Smooth muscle cell (in vitro differentiated cells): ENCODE data around the gene ELP5. TPM values are rescaled to one million over a fixed set of nuclear protein-coding genes. Genes with fewer than 3 reads are reported as not detected.

Experiments used
- DNase-seq: peaks from one replicate; lab custom pipeline; 2025; ENCODE audit not compliant: unreplicated experiment; lab: John Stamatoyannopoulos, UW
- H2AFZ ChIP-seq: fragments of 200-600 bp; sonication (generic); 2 replicates; pipeline ENCODE4 v1.6.0; 2016; ENCODE audit warnings: antibody characterized with exemption, low read depth, mild to moderate bottlenecking
- H3F3A ChIP-seq: fragments of 200-600 bp; sonication (generic); 2 replicates; pipeline ENCODE4 v1.6.0; 2017; ENCODE audit warnings: antibody characterized with exemption, low read depth
- H3K27ac ChIP-seq: fragments of 200-600 bp; sonication (generic); 2 replicates; pipeline ENCODE4 v1.5.1; 2016; ENCODE audit warnings: low read depth, mild to moderate bottlenecking
- H3K27me3 ChIP-seq: fragments of 200-600 bp; sonication (generic); 2 replicates; pipeline ENCODE4 v1.6.1; 2016; ENCODE audit warnings: low read depth, mild to moderate bottlenecking
- H3K36me3 ChIP-seq: fragments of 200-600 bp; sonication (generic); 2 replicates; pipeline ENCODE4 v1.5.1; 2016; ENCODE audit warnings: low read depth
- H3K4me1 ChIP-seq: fragments of 200-600 bp; sonication (generic); 2 replicates; pipeline ENCODE4 v1.5.1; 2016; ENCODE audit warnings: low read depth
- H3K4me2 ChIP-seq: fragments of 200-600 bp; sonication (generic); 2 replicates; pipeline ENCODE4 v1.6.0; 2016; ENCODE audit warnings: mild to moderate bottlenecking
- H3K4me3 ChIP-seq: fragments of 200-600 bp; sonication (generic); 2 replicates; pipeline ENCODE4 v1.5.1; 2016; ENCODE audit warnings: mild to moderate bottlenecking
- H3K79me2 ChIP-seq: fragments of 200-600 bp; sonication (generic); 2 replicates; pipeline ENCODE4 v1.6.0; 2016; ENCODE audit warnings: low read depth, mild to moderate bottlenecking
- H3K9ac ChIP-seq: fragments of 200-600 bp; sonication (generic); 2 replicates; pipeline ENCODE4 v1.6.0; 2016; ENCODE audit warnings: low read depth
- H3K9me3 ChIP-seq: fragments of 200-600 bp; sonication (generic); replicated peaks from 2 replicates; pipeline ENCODE4 v1.5.1; 2016; ENCODE audit warnings: low read depth
- H4K20me1 ChIP-seq: fragments of 200-600 bp; sonication (generic); 2 replicates; pipeline ENCODE4 v1.6.0; 2016; ENCODE audit warnings: low read depth
- CTCF ChIP-seq: fragments of 200-600 bp; sonication (generic); IDR thresholded peaks from 2 replicates; pipeline ENCODE4 v1.5.1; 2017; ENCODE audit warnings: borderline replicate concordance, mild to moderate bottlenecking, antibody characterized with exemption; ENCODE audit not compliant: insufficient read depth, poor library complexity, severe bottlenecking
- WGBS: methylation state at CpG from one replicate; pipeline ENCODE4 v1.1.7; 2016; ENCODE audit warnings: low lambda C conversion rate; 5-methylcytosine and 5-hydroxymethylcytosine counted together
- polyA plus RNA-seq: library from polyadenylated mRNA; unstranded; fragments of >200 nt; fragmentation: Nextera tagmentation; extraction: Ambion mirVana; gene quantifications from 2 replicates; pipeline ENCODE4 v1.2.1, GENCODE V29; 2016
- total RNA-seq: library from RNA; depleted of rRNA; stranded (reverse); fragments of >200 nt; gene quantifications from 2 replicates; pipeline ENCODE4 v1.2.3, GENCODE V29; 2014

Gene ELP5
- total and polyA plus RNA-seq, 2 experiments from 2014 or later: 18.7 to 42.4 TPM

DNA sequence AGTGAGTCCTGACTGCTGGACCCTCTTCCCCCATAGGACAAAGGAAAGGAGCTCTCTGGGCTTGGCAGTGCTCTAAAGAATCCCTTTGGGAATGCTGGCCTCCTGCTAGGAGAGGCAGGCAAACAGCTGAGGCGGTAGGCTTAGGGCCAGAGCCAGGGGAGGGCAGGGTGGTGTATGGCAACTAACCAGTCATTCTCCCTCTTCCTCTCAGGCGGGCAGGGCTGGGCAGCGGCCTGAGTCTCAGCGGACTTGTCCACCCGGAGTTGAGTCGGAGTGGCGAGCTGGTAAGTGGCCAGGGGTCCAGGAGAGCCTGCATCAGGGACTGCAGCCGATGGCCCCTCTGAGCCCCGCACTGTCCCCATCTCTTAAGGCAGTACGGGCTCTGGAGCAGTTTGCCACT lies 27.9 kb upstream of the ELP5 start:
- Histone ChIP-seq H3K79me2 (peaks cover 5% of the 10 kb centered on the region), H3K27ac (no peak overlapping the region), H2AFZ (no peak overlapping the region), H3K27me3 (no peaks in the 10 kb centered on the region), H3K9ac (no peak overlapping the region), H3K4me2 (no peak overlapping the region), H3K36me3 (no peaks in the 10 kb centered on the region), H4K20me1 (peaks cover 70% of the 10 kb centered on the region), H3K4me1 (peaks cover 10% of the 10 kb centered on the region), H3F3A (peaks cover 8% of the 10 kb centered on the region), H3K4me3 (no peak overlapping the region), H3K9me3 (no peaks in the 10 kb centered on the region)
- no peak for TF ChIP-seq CTCF
- WGBS: 96% methylated on average over 10 of the region's 10 CpGs
- DNase-seq: no peak

DNA sequence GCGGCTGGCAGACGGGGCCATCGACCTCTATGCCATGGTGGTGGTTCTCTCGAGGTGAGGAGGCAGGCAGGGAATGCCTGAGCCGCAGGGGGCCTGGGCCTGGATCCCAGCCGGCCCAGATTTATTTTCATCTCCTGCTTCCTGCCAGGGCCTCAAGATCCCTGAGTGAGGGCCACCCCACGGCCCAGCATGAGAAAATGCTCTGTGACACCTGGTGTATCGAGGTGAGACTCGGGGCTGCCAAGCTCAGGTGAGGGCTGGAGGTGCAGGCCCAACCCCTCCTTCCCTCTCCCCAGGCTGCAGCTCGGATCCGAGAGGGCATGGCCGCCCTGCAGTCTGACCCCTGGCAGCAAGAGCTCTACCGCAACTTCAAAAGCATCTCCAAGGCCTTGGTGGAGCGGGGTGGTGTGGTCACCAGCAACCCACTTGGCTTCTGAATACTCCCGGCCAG lies 27.3 kb upstream of the ELP5 start:
- Histone ChIP-seq H3K4me3 (no peak overlapping the region), H3K4me1 (peaks cover 6% of the 10 kb centered on the region), H3K4me2 (no peak overlapping the region), H2AFZ (no peak overlapping the region), H3K9ac (no peak overlapping the region), H3F3A (peaks cover 7% of the 10 kb centered on the region), H3K36me3 (no peaks in the 10 kb centered on the region), H3K27me3 (no peaks in the 10 kb centered on the region), H3K79me2 (peaks cover 9% of the 10 kb centered on the region), H3K27ac (no peak overlapping the region), H3K9me3 (no peaks in the 10 kb centered on the region), H4K20me1 (peaks cover 75% of the 10 kb centered on the region)
- no peak for TF ChIP-seq CTCF
- WGBS: 90% methylated on average over 15 of the region's 15 CpGs
- no peak for DNase-seq

GRCh38 chr17:7225711-7226331 lies 26.2 kb upstream of the ELP5 start:
- no peak overlapping the region for H3K4me2 ChIP-seq
- H2AFZ ChIP-seq: no peak overlapping the region
- TF ChIP-seq CTCF: no peak
- no peaks in the 10 kb centered on the region for H3K27me3 ChIP-seq
- H3F3A ChIP-seq: peaks cover 3% of the 10 kb centered on the region
- peaks cover 81% of the 10 kb centered on the region for H4K20me1 ChIP-seq
- H3K9ac ChIP-seq: no peak overlapping the region
- H3K36me3 ChIP-seq: no peaks in the 10 kb centered on the region
- peaks cover 20% of the 10 kb centered on the region for H3K79me2 ChIP-seq
- 94% methylated on average over 17 of the region's 21 CpGs for WGBS
- no peak for DNase-seq
- H3K4me1 ChIP-seq: peaks cover 1% of the 10 kb centered on the region
- H3K9me3 ChIP-seq: no peaks in the 10 kb centered on the region
- no peak overlapping the region for H3K4me3 ChIP-seq
- H3K27ac ChIP-seq: no peak overlapping the region
